ENCODE measurements around the gene SETD5. TPM values are rescaled to one million over a fixed set of nuclear protein-coding genes. Genes with fewer than 3 reads are reported as not detected.

The SETD5 gene
- total RNA-seq, 8 experiments from 2014 or later, result 32.0 to 200 (median 74.3) TPM

DNA sequence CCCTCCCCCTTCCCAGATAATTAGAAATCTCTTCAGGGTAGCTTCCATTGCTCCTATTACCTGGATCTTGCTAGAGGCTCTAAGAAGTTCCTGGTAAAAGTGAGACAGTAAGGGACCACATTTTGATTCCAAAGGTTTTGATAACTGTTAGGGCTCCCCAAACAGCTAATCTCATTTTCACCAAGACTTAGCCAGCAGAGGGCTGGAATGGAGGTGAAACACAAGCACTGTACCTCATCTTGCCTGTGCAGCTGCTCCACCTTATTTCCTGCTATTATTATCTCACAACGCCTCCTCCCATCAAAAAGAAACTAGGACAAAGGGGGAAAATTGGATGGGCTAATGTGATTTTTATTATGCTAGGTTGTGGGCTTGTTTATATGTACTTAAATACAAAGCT is 7.3 kb downstream of the SETD5 start:
- in situ Hi-C loops (cut with MboI; ENCODE audit: low pct_unique_long_range_greater_than_20kb in 2 of 9, low sequenced_read_pairs in 9 of 9, unreplicated experiment in 9 of 9), result no loop called here
- 13 to 38% (median 18%) methylated on average over 1 of the region's 1 CpG; no CpG with 5 or more reads in 6 of the 10 experiments for WGBS, 10 experiments
- H3K4me3 ChIP-seq, result peak overlapping the region in 3 of 5 donors; percentile 6 to 8 (median 7)
- peaks cover 12 to 35% of the 10 kb centered on the region in 2 donors for H3K4me1 ChIP-seq (replicated peaks in 1 of 2)
- H3K27ac ChIP-seq, result peak overlapping the region; percentile 1 to 33
- ATAC-seq (replicated peaks in 6 of 8), result peak in 3 of 8 experiments; percentile 4 to 25 (median 6)

DNA sequence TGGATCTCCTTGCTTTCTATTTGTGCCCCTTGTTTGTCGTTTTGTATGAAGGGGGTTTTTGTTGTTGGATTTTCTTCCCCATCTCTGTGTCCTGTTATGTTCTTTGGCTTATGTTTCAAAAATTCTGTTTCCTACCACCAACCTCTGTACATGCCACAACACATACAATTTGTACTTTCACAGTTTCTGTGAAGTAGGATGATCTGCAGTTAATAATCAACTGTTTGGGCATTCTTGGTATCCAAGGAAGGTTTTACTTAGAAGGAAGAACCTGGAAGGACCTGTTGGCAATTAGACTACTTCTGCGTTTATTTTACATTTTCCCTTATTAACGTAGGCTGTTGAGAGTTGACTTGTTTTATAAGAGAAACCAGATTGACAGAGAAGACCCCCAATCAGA is 8.3 kb downstream of the SETD5 start:
- Histone ChIP-seq H3K4me1 (replicated peaks in 1 of 2) (peaks cover 12 to 35% of the 10 kb centered on the region in 2 donors), H3K4me3 (no peak overlapping the region), H3K27ac (peak overlapping the region in 1 of 2 donors; percentile 10)
- WGBS, 10 experiments, result 25 to 97% (median 84%) methylated on average over 1 to 3 of the region's 3 CpGs
- no peak for ATAC-seq (replicated peaks in 6 of 8)
- in situ Hi-C loops (cut with MboI; ENCODE audit: low pct_unique_long_range_greater_than_20kb in 2 of 9, low sequenced_read_pairs in 9 of 9, unreplicated experiment in 9 of 9), result no loop called here

DNA sequence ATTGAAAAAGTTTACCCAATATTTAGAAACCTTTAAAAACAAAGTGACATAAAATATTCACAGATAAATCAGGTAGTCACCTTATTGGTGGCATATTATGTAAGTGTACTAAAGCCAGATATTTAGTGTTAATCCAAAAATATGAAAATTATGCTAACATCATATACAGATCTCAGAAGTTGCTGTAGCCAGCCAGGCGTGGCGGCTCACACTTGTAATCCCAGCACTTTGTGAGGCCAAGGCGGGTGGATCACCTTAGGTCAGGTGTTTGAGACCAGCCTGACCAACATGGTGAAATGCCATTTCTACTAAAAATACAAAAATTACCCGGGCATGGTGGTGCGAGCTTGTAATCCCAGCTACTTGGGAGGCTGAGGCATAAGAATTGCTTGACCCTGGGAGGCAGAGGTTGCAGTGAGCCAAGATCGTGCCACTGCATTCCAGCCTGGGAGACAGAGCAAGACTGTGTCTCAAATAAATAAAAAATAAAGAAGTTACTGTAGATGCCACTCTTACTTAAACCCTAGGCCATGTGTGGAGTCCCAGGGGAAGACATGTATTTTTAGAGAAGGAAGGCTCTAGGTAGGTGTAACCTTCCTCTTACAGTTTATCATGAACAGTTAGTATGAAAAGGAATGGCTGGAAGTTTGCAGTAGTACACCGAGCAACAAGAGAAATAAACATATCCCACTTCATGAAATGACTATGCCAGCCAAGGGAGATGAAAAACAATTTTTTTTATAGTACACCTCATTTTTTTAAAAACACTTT is 9.6 kb downstream of the SETD5 start:
- Histone ChIP-seq H3K27ac (no peak overlapping the region), H3K4me3 (no peak overlapping the region), H3K4me1 (replicated peaks in 1 of 2) (peaks cover 12 to 31% of the 10 kb centered on the region in 2 donors)
- in situ Hi-C loops (cut with MboI; ENCODE audit: low pct_unique_long_range_greater_than_20kb in 2 of 9, low sequenced_read_pairs in 9 of 9, unreplicated experiment in 9 of 9), result no loop called here
- WGBS, 10 experiments, result 65 to 100% (median 85%) methylated on average over 2 to 7 of the region's 7 CpGs; no CpG with 5 or more reads in 1 of the 10 experiments
- no peak for ATAC-seq (replicated peaks in 6 of 8)

DNA sequence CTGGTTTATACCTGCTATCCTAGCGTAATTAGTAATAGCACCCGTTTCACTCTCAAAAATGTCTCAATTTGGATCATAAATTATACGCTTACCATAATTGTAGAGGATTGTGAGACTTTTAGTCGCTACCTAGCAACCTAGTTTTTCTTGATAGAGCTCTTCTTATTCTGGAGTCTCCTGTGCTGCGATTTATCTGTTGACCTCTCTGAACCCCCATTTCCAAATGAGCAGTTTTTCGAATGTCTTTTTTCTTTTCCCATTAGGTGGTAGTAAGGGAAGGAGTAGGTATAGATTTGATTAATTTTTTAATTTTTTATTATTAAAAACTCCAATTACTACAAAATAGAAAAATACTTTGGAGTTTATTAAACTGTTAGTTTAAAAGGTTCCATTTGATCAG is 10.6 kb downstream of the SETD5 start:
- in situ Hi-C loops (cut with MboI; ENCODE audit: low pct_unique_long_range_greater_than_20kb in 2 of 9, low sequenced_read_pairs in 9 of 9, unreplicated experiment in 9 of 9), result no loop called here

DNA sequence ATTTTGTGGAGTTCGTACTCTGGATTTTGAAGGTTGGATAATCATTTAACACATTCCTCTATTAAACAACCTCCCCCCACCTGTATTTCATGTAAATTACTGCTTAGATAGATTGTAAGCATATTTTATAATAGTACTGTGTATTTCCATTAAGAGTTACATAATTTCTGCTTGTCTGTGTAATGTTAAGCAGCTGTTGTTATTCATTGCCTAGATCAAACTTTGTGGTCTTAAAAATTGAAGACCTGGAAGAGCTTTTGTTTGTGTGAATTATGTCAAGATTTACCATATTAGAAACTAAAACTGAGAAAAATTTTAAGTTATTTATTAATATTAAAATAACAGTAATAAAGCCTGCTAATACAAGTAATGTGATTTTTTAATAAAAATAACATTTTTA is 11.1 kb downstream of the SETD5 start:
- WGBS, 10 experiments, result 17 to 100% (median 89%) methylated on average over 1 of the region's 1 CpG
- Histone ChIP-seq H3K27ac (no peak overlapping the region), H3K4me3 (no peak overlapping the region), H3K4me1 (replicated peaks in 1 of 2) (peaks cover 10 to 25% of the 10 kb centered on the region in 2 donors)
- in situ Hi-C loops (cut with MboI; ENCODE audit: low pct_unique_long_range_greater_than_20kb in 2 of 9, low sequenced_read_pairs in 9 of 9, unreplicated experiment in 9 of 9), result no loop called here
- no peak for ATAC-seq (replicated peaks in 6 of 8)

More for the DNA sequence above, 10.6 kb downstream of the SETD5 start:
- no peak for ATAC-seq (replicated peaks in 6 of 8)
- Histone ChIP-seq H3K4me1 (replicated peaks in 1 of 2) (peaks cover 12 to 30% of the 10 kb centered on the region in 2 donors), H3K27ac (no peak overlapping the region), H3K4me3 (no peak overlapping the region)
- 73 to 100% (median 95%) methylated on average over 1 to 6 of the region's 6 CpGs for WGBS, 10 experiments

DNA sequence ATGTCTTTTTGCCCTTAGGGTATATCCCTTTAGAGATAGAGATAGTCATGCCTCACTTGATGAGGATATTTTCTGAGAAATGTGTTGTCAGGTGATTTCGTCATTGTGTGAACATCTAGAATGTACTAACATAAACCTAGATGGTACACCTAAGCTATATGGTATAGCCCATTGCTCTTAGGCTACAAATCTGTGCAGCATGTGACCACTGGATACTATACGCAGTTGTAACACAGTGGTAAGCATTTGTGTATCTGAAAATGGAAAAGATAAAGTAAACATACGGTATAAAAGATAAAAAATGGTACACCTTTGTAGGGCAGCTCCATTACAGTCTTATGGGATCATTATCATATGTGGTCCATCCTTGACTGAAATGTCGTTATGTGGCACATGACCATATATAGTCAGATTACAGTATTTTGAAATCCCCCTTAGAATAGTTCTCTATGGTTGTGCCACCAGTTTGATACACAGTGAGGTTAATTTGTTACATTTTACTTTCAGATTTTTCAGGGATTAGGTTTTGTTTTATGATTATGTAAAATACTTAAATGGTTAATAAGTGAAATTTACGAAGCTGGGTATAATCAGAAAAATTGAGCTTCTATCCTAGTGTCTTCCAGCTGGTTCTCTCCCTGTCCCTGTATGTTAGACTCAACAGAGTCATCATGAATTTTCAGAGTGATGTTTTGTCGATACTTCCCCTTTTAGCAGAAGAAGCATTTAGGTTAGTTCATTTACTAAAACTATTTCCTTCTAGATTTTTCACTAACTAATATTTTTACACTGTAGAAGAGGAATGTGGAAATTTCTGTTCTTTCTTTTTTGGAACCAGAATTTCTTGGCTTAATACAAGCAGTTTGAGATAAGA is 12.8 kb downstream of the SETD5 start:
- Histone ChIP-seq H3K27ac (no peak overlapping the region), H3K4me3 (no peak overlapping the region), H3K4me1 (replicated peaks in 1 of 2) (peaks cover 2 to 8% of the 10 kb centered on the region in 2 donors)
- no peak for ATAC-seq (replicated peaks in 6 of 8)
- in situ Hi-C loops (cut with MboI; ENCODE audit: low pct_unique_long_range_greater_than_20kb in 2 of 9, low sequenced_read_pairs in 9 of 9, unreplicated experiment in 9 of 9), result no loop called here
- WGBS, 10 experiments, result 65 to 100% (median 89%) methylated on average over 2 to 6 of the region's 6 CpGs

DNA sequence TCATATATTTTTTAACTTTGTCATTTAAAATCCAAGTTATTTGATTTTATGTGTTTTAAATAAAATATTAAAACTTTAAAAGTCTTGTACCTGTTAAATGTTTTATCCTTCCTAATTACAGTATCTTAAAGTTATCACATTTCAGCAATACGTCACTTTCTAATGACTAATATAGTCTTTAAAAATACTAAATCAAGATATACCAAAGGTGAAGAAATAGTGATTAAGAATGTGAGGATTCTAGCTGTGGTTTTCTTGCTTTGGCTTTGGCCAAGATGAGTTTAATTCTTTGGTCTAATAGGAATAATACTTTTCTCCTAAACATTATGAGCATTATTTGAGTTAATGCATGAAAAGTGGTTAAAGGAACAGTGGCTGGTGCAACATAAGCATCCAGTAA is 13.9 kb downstream of the SETD5 start:
- ATAC-seq (replicated peaks in 6 of 8), result no peak
- no peak overlapping the region for H3K4me3 ChIP-seq
- in situ Hi-C loops (cut with MboI; ENCODE audit: low pct_unique_long_range_greater_than_20kb in 2 of 9, low sequenced_read_pairs in 9 of 9, unreplicated experiment in 9 of 9), result no loop called here
- 83 to 100% (median 100%) methylated on average over 1 of the region's 1 CpG for WGBS, 10 experiments
- H3K4me1 ChIP-seq (replicated peaks in 1 of 2), result no peaks in the 10 kb centered on the region
- no peak overlapping the region for H3K27ac ChIP-seq

DNA sequence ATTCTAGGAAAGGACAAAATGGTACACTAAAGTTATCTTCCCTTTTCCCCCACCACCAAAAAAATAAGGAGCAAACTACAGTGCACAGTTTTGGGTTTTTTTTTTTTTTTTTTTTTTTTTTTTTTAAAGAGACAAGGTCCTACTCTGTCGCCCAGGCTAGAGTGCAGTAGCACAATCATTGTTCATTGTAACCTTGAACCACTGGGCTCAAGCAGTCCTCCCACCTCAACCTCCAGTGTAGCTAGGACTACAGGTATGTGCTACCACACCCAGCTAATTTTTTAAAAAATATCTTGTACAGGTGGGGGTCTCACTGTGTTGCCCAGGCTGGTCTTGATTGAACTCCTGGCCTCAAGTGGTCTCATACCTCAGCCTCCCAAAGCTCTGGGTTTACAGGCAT is 14.9 kb downstream of the SETD5 start:
- no peak for ATAC-seq (replicated peaks in 6 of 8)

DNA sequence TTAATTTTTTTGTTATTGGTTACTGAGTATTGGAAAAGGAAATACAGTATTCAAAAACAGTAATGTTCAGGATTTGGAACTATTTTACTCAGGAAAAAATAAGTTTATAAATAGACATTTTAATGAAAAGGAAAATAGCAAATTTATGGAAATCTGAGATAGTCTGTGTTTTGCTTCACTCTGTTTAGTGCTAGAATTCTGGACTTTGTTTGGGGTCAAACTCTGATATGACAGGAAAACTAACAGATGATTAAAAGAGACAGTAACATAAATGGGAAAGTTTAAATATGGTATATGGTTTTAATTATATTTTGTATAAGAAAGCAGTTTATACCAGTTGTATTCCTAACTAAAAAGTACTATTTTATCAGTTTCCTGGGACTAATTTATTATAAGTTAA is 17.4 kb downstream of the SETD5 start:
- ATAC-seq (replicated peaks in 6 of 8), result no peak
- Histone ChIP-seq H3K4me1 (replicated peaks in 1 of 2) (no peaks in the 10 kb centered on the region), H3K27ac (no peak overlapping the region), H3K4me3 (no peak overlapping the region)
- in situ Hi-C loops (cut with MboI; ENCODE audit: low pct_unique_long_range_greater_than_20kb in 2 of 9, low sequenced_read_pairs in 9 of 9, unreplicated experiment in 9 of 9), result no loop called here

More for the DNA sequence above, 14.9 kb downstream of the SETD5 start:
- 83 to 100% (median 100%) methylated on average over 1 of the region's 1 CpG; no CpG with 5 or more reads in 5 of the 10 experiments for WGBS, 10 experiments
- Histone ChIP-seq H3K4me3 (no peak overlapping the region), H3K4me1 (replicated peaks in 1 of 2) (no peaks in the 10 kb centered on the region), H3K27ac (no peak overlapping the region)
- in situ Hi-C loops (cut with MboI; ENCODE audit: low pct_unique_long_range_greater_than_20kb in 2 of 9, low sequenced_read_pairs in 9 of 9, unreplicated experiment in 9 of 9), result no loop called here

DNA sequence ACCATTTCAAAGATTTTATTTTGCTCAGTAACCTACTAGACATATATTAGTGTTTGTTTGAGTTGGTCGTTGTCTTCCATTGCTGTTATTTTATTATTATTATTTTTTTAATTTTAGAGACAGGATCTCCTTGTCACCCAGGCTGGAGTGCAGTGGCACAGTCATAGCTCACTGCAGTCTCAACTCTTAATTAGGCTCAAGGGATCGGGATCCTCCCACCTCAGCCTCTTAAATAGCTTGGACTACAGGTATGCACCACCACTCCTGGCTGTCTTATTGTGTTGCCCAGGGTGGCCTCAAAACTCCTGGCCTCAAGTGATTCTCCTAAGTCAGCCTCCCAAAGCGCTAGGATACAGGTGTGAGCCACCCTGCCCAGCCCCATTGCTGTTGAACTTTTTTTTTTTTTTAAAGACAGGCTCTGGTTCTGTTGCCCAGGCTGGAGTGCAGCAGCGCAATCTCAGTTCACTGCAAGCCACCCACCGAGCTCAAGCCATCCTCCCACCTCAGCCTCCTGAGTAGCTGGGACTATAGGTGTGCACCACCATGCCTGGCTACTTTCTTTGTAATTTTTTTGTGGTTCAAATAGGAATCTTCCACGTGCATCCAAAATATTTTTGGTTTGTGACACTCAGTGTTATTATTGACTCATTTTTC is 18.2 kb downstream of the SETD5 start:
- H3K27ac ChIP-seq, result no peak overlapping the region
- WGBS, 10 experiments, result 52 to 100% (median 100%) methylated on average over 1 to 5 of the region's 6 CpGs; no CpG with 5 or more reads in 2 of the 10 experiments
- in situ Hi-C loops (cut with MboI; ENCODE audit: low pct_unique_long_range_greater_than_20kb in 2 of 9, low sequenced_read_pairs in 9 of 9, unreplicated experiment in 9 of 9), result no loop called here
- ATAC-seq (replicated peaks in 6 of 8), result no peak
- H3K4me1 ChIP-seq (replicated peaks in 1 of 2), result no peaks in the 10 kb centered on the region
- no peak overlapping the region for H3K4me3 ChIP-seq

DNA sequence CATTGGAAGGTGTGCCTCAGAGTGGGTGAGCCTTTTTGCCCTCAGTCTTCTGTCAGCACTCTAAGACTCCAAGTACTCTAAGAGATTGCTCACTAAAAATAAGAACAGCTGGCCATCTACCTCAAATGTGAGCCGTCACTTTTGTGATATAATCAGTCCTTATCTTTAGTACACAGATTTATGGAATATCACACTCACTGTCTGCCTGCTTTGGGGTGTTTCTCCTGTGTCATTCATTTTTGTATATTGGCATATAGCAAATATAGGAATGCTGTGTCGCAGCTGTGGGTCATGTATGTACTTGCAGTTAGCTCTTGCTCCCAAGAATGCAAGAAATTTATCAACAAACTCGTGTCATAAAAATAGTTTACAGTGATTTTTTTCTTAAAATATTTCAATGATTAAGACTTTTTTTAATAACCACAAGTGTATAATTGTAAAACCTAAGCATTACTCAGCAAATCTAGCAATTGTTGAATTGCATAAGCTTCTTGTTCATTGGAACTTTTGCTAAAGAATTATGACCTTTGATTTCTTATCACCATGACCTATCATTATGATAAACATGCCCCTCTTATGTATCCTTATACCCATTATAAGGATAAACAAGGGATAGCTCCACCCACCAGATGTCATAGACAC is 18.8 kb downstream of the SETD5 start:
- in situ Hi-C loops (cut with MboI; ENCODE audit: low pct_unique_long_range_greater_than_20kb in 2 of 9, low sequenced_read_pairs in 9 of 9, unreplicated experiment in 9 of 9), result no loop called here
- Histone ChIP-seq H3K4me1 (replicated peaks in 1 of 2) (peaks cover 0 to under 1% of the 10 kb centered on the region in 2 donors), H3K27ac (no peak overlapping the region), H3K4me3 (no peak overlapping the region)
- WGBS, 10 experiments, result 28 to 100% (median 83%) methylated on average over 1 to 3 of the region's 3 CpGs; no CpG with 5 or more reads in 1 of the 10 experiments
- peak in 1 of 8 experiments; percentile 32 for ATAC-seq (replicated peaks in 6 of 8)

DNA sequence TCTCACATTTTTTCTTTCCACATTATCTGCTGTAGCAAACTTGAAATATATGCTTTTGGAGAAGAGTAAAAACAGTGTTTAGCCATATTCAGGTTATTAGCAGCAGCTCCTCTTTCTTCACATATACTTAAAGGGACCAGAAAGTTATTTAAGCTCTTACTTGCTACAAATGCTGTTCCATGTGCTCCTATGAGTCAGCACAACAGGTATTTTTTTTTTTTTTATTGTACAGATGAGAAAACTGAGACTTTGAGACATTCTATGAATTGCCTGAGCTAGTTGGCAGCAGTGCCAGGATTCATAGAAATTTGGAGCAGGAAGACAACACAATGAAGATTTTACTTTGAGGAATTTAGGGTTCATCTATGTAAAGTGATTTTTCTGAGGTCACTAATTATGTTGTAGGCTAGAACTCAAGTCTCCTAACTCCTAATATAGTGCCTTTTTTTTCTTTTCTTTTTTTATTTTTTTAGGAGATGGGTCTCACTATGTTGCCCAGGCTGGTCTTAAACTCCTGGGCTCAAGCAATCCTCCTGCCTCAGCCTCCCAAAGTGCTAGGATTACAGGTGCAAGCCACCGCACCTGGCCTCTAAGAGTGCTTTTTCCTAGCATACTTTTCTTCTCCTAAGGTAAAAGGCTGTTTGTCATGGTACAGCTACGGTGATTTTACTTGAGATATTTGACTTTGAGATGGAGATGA is 23.6 kb downstream of the SETD5 start:
- ATAC-seq (replicated peaks in 6 of 8), result no peak
- Histone ChIP-seq H3K4me3 (no peak overlapping the region), H3K4me1 (replicated peaks in 1 of 2) (peaks cover 16 to 35% of the 10 kb centered on the region in 2 donors), H3K27ac (peak overlapping the region in 1 of 2 donors; percentile 22)
- in situ Hi-C loops (cut with MboI; ENCODE audit: low pct_unique_long_range_greater_than_20kb in 2 of 9, low sequenced_read_pairs in 9 of 9, unreplicated experiment in 9 of 9), result no loop called here
- WGBS, 10 experiments, result 79 to 100% (median 100%) methylated on average over 1 to 2 of the region's 2 CpGs; no CpG with 5 or more reads in 1 of the 10 experiments
